H1 (cell line): ENCODE data around the gene CADM2. TPM values are rescaled to one million over a fixed set of nuclear protein-coding genes. Genes with fewer than 3 reads are reported as not detected.

Source experiments
- CTCF ChIA-PET: fragments of 300-600 bp; sonication (Branson Sonifier 250); formaldehyde crosslinking; loops from one replicate; lab custom pipeline; 2021; ENCODE audit not compliant: partially characterized antibody; lab: Charles Lee
- POLR2A ChIA-PET: fragments of 300-600 bp; sonication (Branson Sonifier 250); formaldehyde crosslinking; loops from one replicate; lab custom pipeline; 2021; ENCODE audit warnings: inconsistent platforms; ENCODE audit not compliant: partially characterized antibody; lab: Charles Lee
- DNase-seq, 2 experiments: peaks; one replicate each; pipeline versions ENCODE4 v3.0.0 to v3.0.0-alpha.2; 2010 to 2022; ENCODE audit warnings: low spot score in 2 of 2, low read depth in 1 of 2, mixed read lengths in 1 of 2
- FAIRE-seq: peaks from 2 replicates; lab custom pipeline; 2011; peaks lifted over from hg19 to GRCh38; lab: Jason Lieb, UNC
- H2AFZ ChIP-seq: 2 replicates; pipeline ENCODE4 v1.8.1; 2012; ENCODE audit warnings: low read length, inconsistent platforms
- H2AK5ac ChIP-seq: 2 replicates; pipeline ENCODE4 v1.6.1; 2013; ENCODE audit warnings: low read depth, low read length
- H2BK120ac ChIP-seq: replicated peaks from 2 replicates; pipeline ENCODE3; 2013; ENCODE audit warnings: low read depth, low read length, inconsistent platforms
- H2BK12ac ChIP-seq: 2 replicates; pipeline ENCODE4 v1.6.1; 2013; ENCODE audit warnings: low read depth, low read length
- H2BK15ac ChIP-seq: 2 replicates; pipeline ENCODE4 v1.6.1; 2013; ENCODE audit warnings: low read length
- H2BK20ac ChIP-seq: 2 replicates; pipeline ENCODE4 v1.6.1; 2013; ENCODE audit warnings: low read length
- H2BK5ac ChIP-seq: 2 replicates; pipeline ENCODE4 v1.6.1; 2013; ENCODE audit warnings: low read depth, low read length
- H3K14ac ChIP-seq: 2 replicates; pipeline ENCODE4 v1.6.1; 2013; ENCODE audit warnings: inconsistent platforms; ENCODE audit not compliant: insufficient read length
- H3K18ac ChIP-seq: 2 replicates; pipeline ENCODE4 v1.6.1; 2013; ENCODE audit warnings: low read length; ENCODE audit errors: extremely low read depth
- H3K23ac ChIP-seq: 2 replicates; pipeline ENCODE4 v1.6.1; 2013; ENCODE audit warnings: inconsistent platforms; ENCODE audit not compliant: insufficient read length
- H3K23me2 ChIP-seq: 2 replicates; pipeline ENCODE4 v1.6.1; 2013; ENCODE audit warnings: low read depth, low read length
- H3K27ac ChIP-seq: 2 replicates; pipeline ENCODE4 v1.6.1; 2011; ENCODE audit warnings: low read depth, low read length, inconsistent platforms
- H3K27me3 ChIP-seq, 4 experiments: replicated peaks in 1 of 4; 1 replicate in 1 of 4; 2 replicates in 3 of 4; pipeline versions ENCODE4 v1.6.1 to v1.8.1; 2011 to 2013; ENCODE audit warnings: low read length in 3 of 4, mild to moderate bottlenecking in 3 of 4, inconsistent platforms in 2 of 4, mixed read lengths in 2 of 4, moderate library complexity in 1 of 4; ENCODE audit not compliant: control insufficient read depth in 3 of 4, insufficient read depth in 3 of 4; ENCODE audit errors: extremely low read depth in 1 of 4
- H3K36me3 ChIP-seq, 4 experiments: 2 replicates each; pipeline versions ENCODE4 v1.6.1 to v1.8.1; 2011 to 2013; ENCODE audit warnings: mild to moderate bottlenecking in 4 of 4, low read length in 3 of 4, moderate library complexity in 2 of 4, control low read depth in 1 of 4, inconsistent platforms in 1 of 4; ENCODE audit not compliant: insufficient read depth in 4 of 4, control insufficient read depth in 2 of 4
- H3K4ac ChIP-seq: replicated peaks from 2 replicates; pipeline ENCODE3; 2013; ENCODE audit warnings: low read length, low read depth, mixed read lengths, inconsistent platforms; ENCODE audit not compliant: insufficient read length
- H3K4me1 ChIP-seq, 4 experiments: replicated peaks in 1 of 4; 1 replicate in 1 of 4; 2 replicates in 3 of 4; pipeline versions ENCODE4 v1.6.1 to v1.8.1; 2011 to 2013; ENCODE audit warnings: low read length in 3 of 4, inconsistent platforms in 2 of 4, mixed read lengths in 1 of 4; ENCODE audit not compliant: insufficient read depth in 4 of 4, control insufficient read depth in 3 of 4
- H3K4me2 ChIP-seq, 2 experiments: 2 replicates each; pipeline versions ENCODE4 v1.6.1 to v1.8.1; 2011 to 2013; ENCODE audit warnings: low read depth in 2 of 2, low read length in 2 of 2, control low read depth in 1 of 2, inconsistent platforms in 1 of 2, mild to moderate bottlenecking in 1 of 2; ENCODE audit not compliant: insufficient read depth in 1 of 2
- H3K4me3 ChIP-seq, 4 experiments: fragments of 200-600, 300-600 bp in 1 of 4; sonication (generic), shearing (Covaris generic), sonication (Bioruptor Twin) in 1 of 4; 2 replicates each; pipeline versions ENCODE4 v1.5.1 to v1.8.1; 2011 to 2016; ENCODE audit warnings: low read length in 4 of 4, low read depth in 3 of 4, control low read depth in 2 of 4, inconsistent platforms in 2 of 4, mild to moderate bottlenecking in 2 of 4, mixed read lengths in 1 of 4, moderate library complexity in 1 of 4; ENCODE audit not compliant: insufficient read depth in 2 of 4; ENCODE audit errors: extremely low read depth in 1 of 4
- H3K56ac ChIP-seq: replicated peaks from 2 replicates; pipeline ENCODE3; 2013; ENCODE audit warnings: low read depth, mild to moderate bottlenecking, mixed read lengths, low read length, inconsistent platforms; ENCODE audit not compliant: insufficient read length
- H3K79me1 ChIP-seq: 2 replicates; pipeline ENCODE4 v1.6.1; 2013; ENCODE audit warnings: low read depth, low read length, control low read depth
- H3K79me2 ChIP-seq, 2 experiments: 2 replicates each; pipeline versions ENCODE4 v1.6.1 to v1.8.1; 2012 to 2013; ENCODE audit warnings: low read length in 2 of 2, mild to moderate bottlenecking in 2 of 2, inconsistent platforms in 1 of 2; ENCODE audit not compliant: insufficient read depth in 2 of 2, control insufficient read depth in 1 of 2
- H3K9ac ChIP-seq, 4 experiments: replicated peaks in 1 of 4; 1 replicate in 1 of 4; 2 replicates in 3 of 4; pipeline versions ENCODE4 v1.6.1 to v1.8.1; 2011 to 2013; ENCODE audit warnings: low read depth in 3 of 4, low read length in 3 of 4, control low read depth in 2 of 4, mild to moderate bottlenecking in 2 of 4, moderate library complexity in 2 of 4, inconsistent platforms in 1 of 4; ENCODE audit errors: extremely low read depth in 1 of 4
- H3K9me3 ChIP-seq, 2 experiments: 2 replicates each; pipeline versions ENCODE4 v1.6.1 to v1.8.1; 2012 to 2013; ENCODE audit warnings: mild to moderate bottlenecking in 2 of 2, moderate library complexity in 2 of 2, control low read depth in 1 of 2, inconsistent platforms in 1 of 2, low read depth in 1 of 2, low read length in 1 of 2, mixed read lengths in 1 of 2; ENCODE audit not compliant: insufficient read depth in 2 of 2
- H4K20me1 ChIP-seq, 2 experiments: replicated peaks in 1 of 2; 2 replicates each; pipeline versions ENCODE3 to v1.8.1; 2011 to 2013; ENCODE audit warnings: inconsistent platforms in 2 of 2, low read length in 2 of 2, mild to moderate bottlenecking in 1 of 2; ENCODE audit not compliant: insufficient read depth in 2 of 2, control insufficient read depth in 1 of 2
- H4K5ac ChIP-seq: 2 replicates; pipeline ENCODE4 v1.6.1; 2013; ENCODE audit warnings: low read length, low read depth, mixed read lengths, inconsistent platforms; ENCODE audit not compliant: insufficient read length
- H4K8ac ChIP-seq: 2 replicates; pipeline ENCODE4 v1.8.0; 2013; ENCODE audit warnings: mild to moderate bottlenecking, moderate library complexity, low read length, inconsistent platforms; ENCODE audit not compliant: insufficient read depth; ENCODE audit errors: extremely low read depth
- H4K91ac ChIP-seq: replicated peaks from 2 replicates; pipeline ENCODE3; 2013; ENCODE audit warnings: low read length, mixed read lengths, inconsistent platforms; ENCODE audit not compliant: insufficient read length
- ASH2L ChIP-seq: fragments of 200-600, 300-600 bp; sonication (generic); IDR thresholded peaks from one replicate; pipeline ENCODE4 v1.7.1; 2017; ENCODE audit warnings: low read length
- BRCA1 ChIP-seq: IDR thresholded peaks from 2 replicates; pipeline ENCODE4 v1.6.1; 2012; ENCODE audit warnings: low read depth, low read length, improper control_type of control experiment
- CEBPB ChIP-seq: IDR thresholded peaks from 2 replicates; pipeline ENCODE4 v1.6.1; 2012; ENCODE audit warnings: low read depth, low read length
- CHD2 ChIP-seq: IDR thresholded peaks from 2 replicates; pipeline ENCODE4 v1.6.1; 2012; ENCODE audit warnings: low read length, improper control_type of control experiment
- GABPA ChIP-seq: IDR thresholded peaks from 2 replicates; pipeline ENCODE4 v1.6.1; 2011; ENCODE audit warnings: mild to moderate bottlenecking, low read length, moderate library complexity, borderline replicate concordance; ENCODE audit not compliant: insufficient read depth
- HDAC6 ChIP-seq: IDR thresholded peaks from one replicate; pipeline ENCODE4 v1.7.1; 2012; ENCODE audit warnings: low read depth, mild to moderate bottlenecking, inconsistent platforms, low read length, moderate library complexity
- MAX ChIP-seq: IDR thresholded peaks from 2 replicates; pipeline ENCODE4 v1.6.1; 2012; ENCODE audit warnings: inconsistent platforms
- NRF1 ChIP-seq: IDR thresholded peaks from 2 replicates; pipeline ENCODE4 v1.6.1; 2011; ENCODE audit warnings: mild to moderate bottlenecking, low read depth, low read length, improper control_type of control experiment
- SIRT6 ChIP-seq: IDR thresholded peaks from one replicate; pipeline ENCODE4 v1.7.1; 2012; ENCODE audit warnings: low read length, inconsistent platforms
- SIX5 ChIP-seq: IDR thresholded peaks from 2 replicates; pipeline ENCODE4 v1.6.1; 2011; ENCODE audit warnings: mild to moderate bottlenecking, low read depth, low read length
- SP2 ChIP-seq: IDR thresholded peaks from 2 replicates; pipeline ENCODE4 v1.6.1; 2012; ENCODE audit warnings: mild to moderate bottlenecking, low read length, inconsistent platforms
- TAF7 ChIP-seq: optimal IDR thresholded peaks from 2 replicates; pipeline ENCODE3; 2011; ENCODE audit warnings: low read depth, mild to moderate bottlenecking, inconsistent platforms, low read length, moderate library complexity, borderline replicate concordance
- TBP ChIP-seq: IDR thresholded peaks from 2 replicates; pipeline ENCODE4 v1.6.1; 2011; ENCODE audit warnings: low read depth, low read length, improper control_type of control experiment
- WGBS, 2 experiments: shearing (Covaris generic) in 1 of 2; methylation state at CpG; one replicate each; pipeline versions ENCODE4 v1.1.6 to v1.1.7; 2013 to 2015; ENCODE audit warnings: low lambda C conversion rate in 2 of 2, mixed read lengths in 2 of 2, inconsistent platforms in 1 of 2, low coverage in 1 of 2, missing lambda C conversion rate in 1 of 2; ENCODE audit not compliant: insufficient replicate concordance in 2 of 2, insufficient coverage in 1 of 2, insufficient read length in 1 of 2; ENCODE audit errors: extremely low coverage in 1 of 2, missing lambda C conversion rate in 1 of 2; 5-methylcytosine and 5-hydroxymethylcytosine counted together
- polyA plus RNA-seq, 7 experiments: library from polyadenylated mRNA; depleted of rRNA in 3 of 7; stranded (reverse) in 5 of 7; unstranded in 2 of 7; fragments of >200 nt in 5 of 7; fragments of 200-250 nt in 2 of 7; gene quantifications; 1 replicate in 5 of 7; 2 replicates in 1 of 7; 4 replicates in 1 of 7; pipeline versions ENCODE4 v1.2.1 to v1.2.3, GENCODE V29; 2011 to 2013; ENCODE audit warnings: missing spikeins in 2 of 7, mixed read lengths in 2 of 7
- total RNA-seq: library from RNA; stranded (reverse); fragmentation: NEBNext Ultra II Directional; extraction: Animal tissue kit (Norgen Biotek cat#: 25700); gene quantifications from 2 replicates; pipeline ENCODE4 v1.2.1, GENCODE V29; 2021

CADM2 gene
- total and polyA plus RNA-seq, 2 of the 8 experiments (the other 6 are each of a cell fraction or from before 2014, with no cell fraction given): 14.9 to 20.9 TPM

- Histone ChIP-seq H4K20me1 (no peaks in the 10 kb centered on the region), H3K4me1 (no peaks in the 10 kb centered on the region), H2AFZ (no peak overlapping the region), H2BK20ac (no peak overlapping the region), H2BK15ac (no peak overlapping the region), H3K27ac (no peak overlapping the region), H3K4me3 (no peak overlapping the region), H3K14ac (no peak overlapping the region), H3K9me3 (no peaks in the 10 kb centered on the region), H4K91ac (no peak overlapping the region), H3K9ac (no peak overlapping the region), H3K23ac (no peak overlapping the region), H4K8ac (no peak overlapping the region), H4K5ac (no peak overlapping the region), H3K4me2 (no peak overlapping the region), H3K79me1 (no peaks in the 10 kb centered on the region), H3K18ac (no peak overlapping the region), H3K56ac (no peak overlapping the region), H3K36me3 (no peaks in the 10 kb centered on the region), H2AK5ac (no peak overlapping the region), H3K4ac (no peak overlapping the region), H3K79me2 (no peaks in the 10 kb centered on the region), H2BK12ac (no peak overlapping the region), H2BK5ac (no peak overlapping the region), H3K23me2 (no peaks in the 10 kb centered on the region), H2BK120ac (no peak overlapping the region), H3K27me3 (no peaks in the 10 kb centered on the region)
- TF ChIP-seq MAX (no peak), TBP (no peak), NRF1 (no peak), SIX5 (no peak), SP2 (no peak), HDAC6 (no peak), BRCA1 (no peak), ASH2L (no peak), GABPA (no peak), TAF7 (no peak), CEBPB (no peak), CHD2 (no peak), SIRT6 (no peak)
- WGBS, 2 experiments: 93% methylated on average over 4 of the region's 4 CpGs; no CpG with 5 or more reads in 1 of the 2 experiments
- FAIRE-seq (no peak), DNase-seq (no peak)
- CTCF ChIA-PET: interaction anchor here (1.1 kb wide), 1 partner anchor 213 kb away, joined by 3 read pairs; no protein-coding TSS in a partner anchor
- POLR2A ChIA-PET: no interaction called here
Observed at GRCh38 chr3:85572426-85572825, 613.6 kb downstream of the CADM2 start.
